Iris pigment epithelial cell (primary cell): ENCODE measurements around the gene MMP14.
A peak's percentile ranks its signal among the peaks of the same experiment; 100 is the strongest.

ENCODE experiments used
- DNase-seq: peaks from one replicate; pipeline ENCODE4 v3.0.0-alpha.2; 2011; ENCODE audit warnings: low read depth

The MMP14 gene

DNA sequence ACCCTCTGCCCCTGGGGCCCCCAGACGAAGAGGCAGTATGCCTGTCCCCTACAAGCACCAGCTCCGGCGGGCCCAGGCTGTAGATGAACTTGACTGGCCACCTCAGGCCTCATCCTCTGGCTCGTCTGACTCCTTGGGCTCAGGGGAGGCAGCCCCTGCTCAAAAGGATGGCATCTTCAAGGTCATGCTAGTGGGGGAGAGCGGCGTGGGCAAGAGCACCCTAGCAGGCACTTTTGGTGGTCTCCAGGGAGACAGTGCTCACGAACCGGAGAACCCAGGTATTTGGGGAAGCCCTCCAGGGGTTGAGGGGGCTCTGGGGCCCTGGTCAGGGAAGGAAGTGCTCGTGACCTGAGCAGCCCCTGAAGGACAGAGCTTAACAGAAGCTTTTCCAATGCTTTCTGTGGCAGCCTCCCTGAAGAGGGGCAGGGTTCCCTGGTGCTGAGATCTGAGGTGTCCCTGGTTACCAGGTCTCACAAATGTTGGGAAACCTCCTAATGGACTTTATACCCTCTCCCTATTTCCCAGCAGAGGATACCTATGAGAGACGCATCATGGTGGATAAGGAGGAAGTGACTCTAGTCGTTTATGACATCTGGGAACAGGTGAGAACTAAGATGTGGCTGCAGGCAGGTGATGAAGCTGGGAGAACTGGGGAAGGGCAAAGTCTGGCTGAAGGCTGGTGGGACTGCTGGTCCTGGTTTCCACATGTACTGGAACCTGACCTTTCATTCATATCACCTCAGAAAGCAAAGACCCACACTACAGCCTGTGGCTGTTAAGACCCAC is 48.5 kb downstream of the MMP14 start:
- DNase-seq = no peak

GRCh38 chr14:22885975-22886374 is 49.6 kb downstream of the MMP14 start:
- DNase-seq = no peak

DNA sequence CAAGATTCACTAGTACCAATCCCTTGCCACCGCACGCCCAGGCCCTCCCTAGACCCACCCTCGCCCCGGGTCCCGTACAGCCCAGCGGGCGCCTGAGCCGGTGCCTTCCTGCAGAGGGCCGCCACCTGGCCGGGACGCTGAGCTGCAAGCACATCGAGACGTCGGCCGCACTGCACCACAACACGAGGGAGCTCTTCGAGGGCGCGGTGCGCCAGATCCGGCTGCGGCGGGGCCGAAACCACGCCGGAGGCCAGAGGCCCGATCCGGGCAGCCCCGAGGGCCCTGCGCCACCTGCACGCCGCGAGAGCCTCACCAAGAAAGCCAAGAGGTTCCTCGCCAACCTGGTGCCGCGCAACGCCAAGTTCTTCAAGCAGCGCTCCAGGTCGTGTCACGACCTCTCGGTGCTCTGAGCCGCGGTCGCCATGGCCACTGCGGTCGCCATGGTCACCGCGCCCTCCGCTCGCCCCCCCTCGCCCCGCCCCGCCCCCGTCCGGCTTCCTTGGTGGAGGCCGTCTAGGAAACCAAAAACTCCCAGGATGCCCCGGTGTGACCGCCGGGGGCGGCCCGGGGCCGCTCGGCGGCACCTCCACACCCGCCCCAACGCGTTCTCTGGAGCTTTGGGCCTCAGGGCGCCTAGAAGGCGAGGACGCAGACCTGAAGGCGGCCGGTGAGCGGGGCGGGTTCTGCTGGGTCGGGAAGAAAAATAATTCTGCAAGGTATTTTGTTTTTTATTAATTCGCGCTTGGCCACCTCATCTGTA is 50.3 kb downstream of the MMP14 start:
- DNase-seq = peak; percentile 57

- peak; percentile 76 for DNase-seq
These were observed 51.0 kb downstream of the MMP14 start for GRCh38 chr14:22887260-22887989.

DNA sequence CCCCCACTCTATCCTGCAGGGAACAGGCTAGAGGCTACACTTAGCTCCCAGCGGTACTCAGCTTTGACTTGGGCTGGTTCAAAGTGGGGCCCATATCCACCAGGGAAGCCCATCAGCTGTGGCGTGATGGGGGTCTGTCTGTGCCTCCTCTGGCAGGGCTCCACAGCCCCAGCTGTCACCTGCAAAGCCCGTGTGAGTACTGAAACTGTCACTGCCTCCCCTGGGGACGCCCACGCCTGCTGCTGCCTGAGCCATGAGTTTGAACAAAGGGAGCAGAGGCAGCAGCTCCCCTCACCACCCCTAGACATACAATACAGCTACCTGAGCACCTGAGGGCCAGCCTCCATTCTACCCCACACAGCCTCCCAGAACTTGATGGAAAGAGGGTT is 51.6 kb downstream of the MMP14 start:
- DNase-seq = no peak

DNA sequence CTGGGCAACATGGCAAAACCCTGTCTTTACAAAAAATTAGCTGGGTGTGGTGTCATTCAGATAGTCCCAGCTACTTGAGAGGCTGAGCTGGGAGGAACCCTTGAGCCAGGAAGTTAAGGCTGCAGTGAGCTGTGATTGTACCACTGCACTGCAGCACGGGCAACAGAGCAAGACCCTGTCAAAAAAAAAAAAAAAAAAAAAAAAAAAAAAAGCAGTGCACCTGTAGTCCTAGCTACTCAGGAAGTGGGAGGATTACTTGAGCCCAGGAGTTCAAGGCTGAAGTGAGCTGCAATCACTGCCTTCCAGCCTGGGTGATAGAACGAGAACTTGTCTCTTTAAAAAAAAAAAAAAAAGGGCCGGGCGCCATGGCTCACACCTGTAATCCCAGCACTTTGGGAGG is 52.3 kb downstream of the MMP14 start:
- no peak for DNase-seq

GRCh38 chr14:22890416-22890815 is 54.0 kb downstream of the MMP14 start:
- no peak for DNase-seq

GRCh38 chr14:22892488-22892887 is 56.1 kb downstream of the MMP14 start:
- DNase-seq = no peak

DNA sequence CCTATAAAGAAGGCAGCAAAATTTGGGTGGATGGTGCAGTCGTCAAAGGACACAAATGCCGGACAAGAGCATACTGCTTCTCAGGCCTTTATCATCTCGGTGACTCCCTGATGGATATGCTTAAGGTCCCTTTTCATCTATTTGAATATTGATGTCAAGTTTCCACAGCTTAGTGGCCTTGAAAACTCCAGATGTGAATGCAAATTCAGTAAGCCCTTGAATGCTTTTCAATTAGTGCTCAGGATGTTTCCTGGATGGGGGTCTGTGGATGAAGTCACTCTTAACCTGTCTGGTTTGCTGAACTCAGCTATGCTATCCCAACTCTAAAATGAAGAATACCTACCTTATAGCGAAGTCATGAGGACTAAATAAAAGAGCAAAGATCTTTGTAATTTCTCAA is 57.3 kb downstream of the MMP14 start:
- no peak for DNase-seq

DNA sequence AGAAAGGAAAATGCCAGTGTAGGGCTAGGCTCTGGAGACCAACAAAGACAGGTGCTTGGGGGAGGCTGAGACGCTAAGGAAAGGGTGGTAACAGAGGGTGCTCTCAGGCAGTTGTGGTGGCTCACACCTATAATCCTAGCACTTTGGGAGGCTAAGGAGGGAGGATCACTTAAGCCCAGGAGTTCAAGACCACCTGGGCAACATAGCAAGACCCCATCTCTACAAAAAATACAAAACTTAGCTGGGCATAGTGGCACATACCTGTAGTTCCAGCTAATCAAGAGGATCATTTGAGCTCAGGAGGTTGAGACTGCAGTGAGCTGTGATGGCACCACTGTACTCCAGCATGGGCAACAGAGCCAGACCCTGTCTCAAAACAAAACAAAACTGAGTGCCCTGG is 59.0 kb downstream of the MMP14 start:
- no peak for DNase-seq

GRCh38 chr14:22896356-22896755 is 60.0 kb downstream of the MMP14 start:
- no peak for DNase-seq

DNA sequence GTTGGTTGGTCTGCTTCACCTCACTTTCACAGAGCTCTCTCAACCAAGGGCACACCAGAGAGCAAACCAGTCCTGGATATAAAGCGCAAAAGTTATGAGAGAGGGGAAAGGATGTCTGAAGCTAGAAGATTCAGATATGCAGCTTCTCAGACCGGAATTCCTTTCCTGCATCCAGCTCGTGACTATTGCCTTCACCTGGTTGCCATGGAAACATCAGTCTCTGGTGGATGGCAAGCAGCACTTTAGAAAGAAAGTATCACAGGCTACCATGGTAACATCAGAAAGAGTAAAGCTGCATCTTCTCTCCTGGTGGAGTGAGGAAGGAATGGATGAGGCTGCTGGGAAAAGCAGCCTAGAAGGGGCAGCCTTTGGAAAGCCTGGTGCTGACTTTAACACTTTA is 60.4 kb downstream of the MMP14 start:
- DNase-seq = no peak

DNA sequence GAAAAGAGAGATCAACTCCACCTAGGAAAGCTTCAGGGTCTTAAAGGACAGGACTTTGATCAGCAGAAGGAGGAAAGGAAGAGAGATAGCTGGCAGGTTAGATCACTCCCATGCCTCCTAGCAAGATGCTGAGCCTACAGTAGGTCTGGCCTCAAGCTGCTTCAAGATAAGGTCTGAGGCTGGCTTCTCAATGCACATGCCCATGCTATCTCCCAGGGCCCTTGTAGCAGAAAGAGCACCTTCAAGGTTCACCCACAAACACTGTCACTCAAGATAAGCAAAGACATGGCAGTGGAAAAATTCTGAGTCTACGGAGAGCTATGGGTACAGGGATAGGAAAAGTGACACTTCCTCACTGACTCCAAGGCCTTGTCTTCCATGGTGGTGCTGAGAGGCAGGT is 61.0 kb downstream of the MMP14 start:
- DNase-seq = no peak
